KMS-11 (cell line): Measurements from ENCODE around the gene TRPM1.

Source experiments
- H2AFZ ChIP-seq: fragments of 200-600 bp; sonication (generic); 2 replicates; pipeline ENCODE4 v1.6.1; 2016; ENCODE audit warnings: antibody characterized with exemption, mixed run types, low read depth
- H3K27ac ChIP-seq: fragments of 200-600 bp; sonication (generic); 2 replicates; pipeline ENCODE4 v1.6.1; 2016; ENCODE audit warnings: mild to moderate bottlenecking, mixed run types
- H3K27me3 ChIP-seq: fragments of 200-600 bp; sonication (generic); 2 replicates; pipeline ENCODE4 v1.6.1; 2017; ENCODE audit warnings: mild to moderate bottlenecking, low read depth, mixed run types, moderate library complexity; ENCODE audit not compliant: insufficient read depth
- H3K36me3 ChIP-seq: fragments of 200-600 bp; sonication (generic); 2 replicates; pipeline ENCODE4 v1.6.1; 2017; ENCODE audit warnings: mild to moderate bottlenecking, mixed run types; ENCODE audit not compliant: insufficient read depth
- H3K4me1 ChIP-seq: fragments of 200-600 bp; sonication (generic); 2 replicates; pipeline ENCODE4 v1.6.1; 2016; ENCODE audit warnings: mild to moderate bottlenecking, low read depth, mixed run types; ENCODE audit not compliant: poor library complexity, severe bottlenecking
- H3K4me2 ChIP-seq: fragments of 200-600 bp; sonication (generic); 2 replicates; pipeline ENCODE4 v1.7.0; 2016; ENCODE audit warnings: mild to moderate bottlenecking, mixed run types
- H3K4me3 ChIP-seq: fragments of 200-600 bp; sonication (generic); IDR thresholded peaks from 2 replicates; pipeline ENCODE4 v1.6.1; 2017; ENCODE audit warnings: low read depth, low read length, mixed read lengths; ENCODE audit not compliant: insufficient read depth
- H3K79me2 ChIP-seq: fragments of 200-600 bp; sonication (generic); 2 replicates; pipeline ENCODE4 v1.6.1; 2016; ENCODE audit warnings: low read depth, mixed run types; ENCODE audit not compliant: insufficient read depth
- H3K9ac ChIP-seq: fragments of 200-600 bp; sonication (generic); 2 replicates; pipeline ENCODE4 v1.6.1; 2016; ENCODE audit warnings: mild to moderate bottlenecking, mixed run types
- H4K20me1 ChIP-seq: fragments of 200-600 bp; sonication (generic); 2 replicates; pipeline ENCODE4 v1.6.1; 2016; ENCODE audit warnings: mild to moderate bottlenecking, mixed run types; ENCODE audit not compliant: insufficient read depth
- CTCF ChIP-seq: fragments of 200-600 bp; sonication (generic); conservative IDR thresholded peaks from 2 replicates; pipeline ENCODE4 v1.6.1; 2017; ENCODE audit warnings: low read depth, mild to moderate bottlenecking, antibody characterized with exemption, low read length, moderate library complexity, mixed read lengths

The TRPM1 gene

DNA sequence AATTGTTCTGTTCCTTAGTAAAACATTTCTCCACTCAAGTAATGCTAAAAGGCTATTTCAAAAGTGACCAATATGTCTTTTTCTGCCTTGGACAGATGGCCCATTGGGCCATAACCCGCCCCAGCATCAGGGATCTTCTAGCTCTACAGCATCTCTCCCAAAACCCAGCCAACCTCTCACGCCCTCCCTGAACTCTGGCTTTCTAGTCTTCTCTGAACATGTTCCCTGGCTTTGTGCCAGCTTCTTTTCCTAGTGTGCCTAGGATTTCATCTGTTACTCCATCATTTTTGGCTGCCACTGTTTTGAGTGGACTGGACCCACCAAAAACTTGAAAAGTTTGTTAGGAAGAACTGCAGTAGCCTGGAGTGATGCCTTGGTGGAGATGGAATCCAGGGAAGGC is 30.7 kb downstream of the TRPM1 start:
- H2AFZ ChIP-seq: no peak overlapping the region
- H3K4me1 ChIP-seq: peaks cover 13% of the 10 kb centered on the region
- H3K79me2 ChIP-seq: no peaks in the 10 kb centered on the region
- no peak for TF ChIP-seq CTCF
- H4K20me1 ChIP-seq: no peaks in the 10 kb centered on the region
- no peak overlapping the region for H3K4me3 ChIP-seq
- no peaks in the 10 kb centered on the region for H3K27me3 ChIP-seq
- H3K27ac ChIP-seq: no peak overlapping the region
- H3K4me2 ChIP-seq: no peak overlapping the region
- H3K9ac ChIP-seq: no peak overlapping the region
- no peaks in the 10 kb centered on the region for H3K36me3 ChIP-seq

GRCh38 chr15:31069360-31070000 is 32.0 kb downstream of the TRPM1 start:
- no peak overlapping the region for H3K4me2 ChIP-seq
- no peaks in the 10 kb centered on the region for H4K20me1 ChIP-seq

GRCh38 chr15:31067890-31068603 is 33.5 kb downstream of the TRPM1 start:
- Histone ChIP-seq H3K4me2 (no peak overlapping the region), H2AFZ (no peak overlapping the region), H3K79me2 (no peaks in the 10 kb centered on the region), H3K27me3 (no peaks in the 10 kb centered on the region), H4K20me1 (no peaks in the 10 kb centered on the region), H3K9ac (no peak overlapping the region), H3K4me1 (no peaks in the 10 kb centered on the region), H3K4me3 (no peak overlapping the region), H3K27ac (no peak overlapping the region), H3K36me3 (no peaks in the 10 kb centered on the region)
- TF ChIP-seq CTCF: no peak

More at GRCh38 chr15:31069360-31070000, 32.0 kb downstream of the TRPM1 start:
- Histone ChIP-seq H3K36me3 (no peaks in the 10 kb centered on the region), H3K4me3 (no peak overlapping the region), H3K9ac (no peak overlapping the region), H3K4me1 (no peaks in the 10 kb centered on the region), H3K27me3 (no peaks in the 10 kb centered on the region), H2AFZ (no peak overlapping the region), H3K27ac (no peak overlapping the region), H3K79me2 (no peaks in the 10 kb centered on the region)
- no peak for TF ChIP-seq CTCF

- H3K4me3 ChIP-seq: no peak overlapping the region
- H3K27ac ChIP-seq: no peak overlapping the region
- H3K9ac ChIP-seq: no peak overlapping the region
- no peak for TF ChIP-seq CTCF
- H3K79me2 ChIP-seq: no peaks in the 10 kb centered on the region
- no peak overlapping the region for H3K4me2 ChIP-seq
- no peaks in the 10 kb centered on the region for H3K4me1 ChIP-seq
- no peak overlapping the region for H2AFZ ChIP-seq
- no peaks in the 10 kb centered on the region for H3K36me3 ChIP-seq
- H4K20me1 ChIP-seq: no peaks in the 10 kb centered on the region
- no peaks in the 10 kb centered on the region for H3K27me3 ChIP-seq
Measured at GRCh38 chr15:31065824-31066223, 35.7 kb downstream of the TRPM1 start.
